8988T (cell line): ENCODE measurements around the gene KRTAP20-2.

ENCODE experiments used
- DNase-seq: peaks from one replicate; pipeline ENCODE4 v3.0.0; 2011

Gene KRTAP20-2

DNA sequence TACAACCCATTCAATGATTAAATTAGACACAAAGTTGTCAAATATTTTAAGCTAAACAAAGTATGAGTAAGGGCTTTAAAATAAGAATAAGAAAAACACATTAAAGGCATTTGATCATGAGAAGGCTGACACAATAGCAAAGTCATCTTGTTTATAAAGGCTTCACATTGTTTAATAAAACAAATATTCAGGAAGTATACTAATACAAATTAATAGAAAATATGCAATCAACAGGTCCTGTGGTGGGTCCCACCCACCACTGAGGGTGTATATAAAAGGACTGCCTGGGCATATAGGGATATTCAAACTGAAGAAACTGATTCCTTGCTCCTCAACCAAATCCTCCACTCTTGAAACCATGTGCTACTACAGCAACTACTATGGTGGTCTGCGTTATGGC lies at the start of gene KRTAP20-2:
TSS of gene KRTAP20-2 (plus strand) at position 301 of the 400 bp plus-strand sequence. CDS start at position 359, 58 bp downstream.
- DNase-seq = no peak

DNA sequence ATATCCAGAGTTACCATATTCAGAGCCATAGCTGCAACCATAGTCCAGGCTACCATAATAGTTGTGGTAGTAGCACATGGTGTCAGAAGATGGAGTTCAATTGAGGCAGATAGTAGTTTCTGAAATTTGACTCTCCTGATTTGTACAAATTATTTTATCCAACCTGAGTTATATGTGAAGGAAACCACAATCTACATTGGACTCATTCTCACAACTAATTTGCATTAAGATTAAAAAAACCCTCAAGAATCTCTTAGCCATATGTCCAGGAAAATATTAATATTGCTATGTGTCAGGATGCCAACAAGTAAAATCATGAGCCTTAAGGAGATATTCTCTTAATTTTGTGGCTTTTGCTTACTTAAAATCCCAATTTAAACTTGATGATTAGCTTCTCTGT lies 44.7 kb upstream of the KRTAP20-2 start, which contains the start of gene KRTAP22-2:
TSS of gene KRTAP22-2 (minus strand) at position 101 of the 400 bp plus-strand sequence.
- no peak for DNase-seq

DNA sequence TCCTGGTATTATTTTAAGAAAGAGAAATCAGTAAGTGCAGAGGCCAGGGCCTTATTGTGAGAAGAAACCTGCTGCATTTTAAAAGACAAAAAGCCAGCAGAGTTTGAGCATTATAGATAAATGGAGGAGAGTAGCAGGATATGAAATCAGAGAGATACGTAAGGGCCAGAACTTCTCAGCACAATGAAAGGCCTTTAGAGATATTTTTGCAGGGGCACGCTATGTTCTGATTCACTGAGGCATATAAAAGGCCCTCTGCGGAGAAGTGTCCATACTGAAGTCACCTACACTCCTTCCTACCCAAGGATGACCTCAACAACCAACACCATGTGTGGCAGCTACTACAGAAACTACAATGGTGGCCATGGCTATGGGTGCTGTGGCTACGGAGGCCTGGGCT lies 42.9 kb upstream of the KRTAP20-2 start, which contains the start of gene KRTAP6-3:
TSS of gene KRTAP6-3 (plus strand) at position 301 of the 400 bp plus-strand sequence. CDS start at position 307, 6 bp downstream.
- no peak for DNase-seq

DNA sequence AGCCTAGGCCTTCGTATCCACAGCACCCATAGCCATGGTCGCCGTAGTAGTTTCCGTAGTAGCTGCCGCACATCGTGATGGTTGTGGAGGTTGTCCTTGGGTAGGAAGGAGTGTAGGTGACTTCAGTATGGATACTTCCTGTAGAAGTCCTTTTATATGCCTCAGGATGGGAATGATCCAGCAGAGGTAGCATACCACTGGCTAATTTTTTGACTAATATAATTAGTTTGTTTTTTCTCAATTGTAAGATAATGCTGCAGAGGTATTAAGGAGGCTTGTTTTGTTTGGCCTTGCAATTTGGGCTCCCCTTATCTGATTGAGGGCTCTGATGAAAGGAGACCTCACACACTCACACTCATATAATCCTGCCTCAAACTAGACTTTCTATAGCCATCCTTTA lies 36.2 kb upstream of the KRTAP20-2 start, which contains the start of gene KRTAP6-2:
TSS of gene KRTAP6-2 (minus strand) at position 101 of the 400 bp plus-strand sequence. CDS start at position 73, 28 bp downstream.
- DNase-seq = no peak

DNA sequence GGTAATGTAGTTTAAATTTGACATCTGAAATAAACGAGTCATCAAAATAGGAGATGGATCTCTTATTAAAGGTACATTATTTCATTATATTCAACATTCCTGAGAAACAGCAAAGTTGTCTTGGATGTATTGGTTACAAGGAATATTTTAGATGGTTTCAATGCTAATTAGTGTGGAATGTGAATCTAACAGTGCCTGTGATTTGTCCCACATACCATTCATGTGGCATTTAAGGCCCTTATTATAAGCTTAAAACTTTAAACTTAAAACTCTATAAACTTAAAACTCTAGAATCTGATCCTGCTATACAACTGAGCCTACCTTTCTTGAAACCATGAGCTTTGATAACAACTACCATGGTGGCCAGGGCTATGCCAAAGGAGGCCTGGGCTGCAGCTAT lies 34.2 kb upstream of the KRTAP20-2 start, which contains the start of gene KRTAP22-1:
TSS of gene KRTAP22-1 (plus strand) at position 301 of the 400 bp plus-strand sequence.
- DNase-seq = no peak

DNA sequence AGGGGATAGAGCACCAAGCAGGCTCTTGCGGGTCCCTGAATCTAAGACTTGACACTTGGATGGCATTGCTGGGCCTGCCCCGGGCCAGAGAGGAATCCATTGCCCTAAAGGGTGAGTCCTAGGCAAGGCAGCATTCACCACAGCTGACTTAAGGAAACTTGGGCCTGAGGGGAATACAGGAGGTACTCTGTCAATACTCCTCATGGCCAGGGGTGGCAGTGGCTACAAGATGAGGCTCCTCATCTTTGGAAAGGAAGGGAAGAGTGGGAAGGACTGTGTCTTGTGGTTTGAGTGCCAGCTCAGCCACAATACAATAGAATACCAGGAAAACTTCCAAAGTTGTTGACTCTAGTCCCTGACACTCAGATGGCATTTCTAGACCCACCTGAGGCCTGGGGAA lies 29.0 kb upstream of the KRTAP20-2 start:
- DNase-seq = no peak

DNA sequence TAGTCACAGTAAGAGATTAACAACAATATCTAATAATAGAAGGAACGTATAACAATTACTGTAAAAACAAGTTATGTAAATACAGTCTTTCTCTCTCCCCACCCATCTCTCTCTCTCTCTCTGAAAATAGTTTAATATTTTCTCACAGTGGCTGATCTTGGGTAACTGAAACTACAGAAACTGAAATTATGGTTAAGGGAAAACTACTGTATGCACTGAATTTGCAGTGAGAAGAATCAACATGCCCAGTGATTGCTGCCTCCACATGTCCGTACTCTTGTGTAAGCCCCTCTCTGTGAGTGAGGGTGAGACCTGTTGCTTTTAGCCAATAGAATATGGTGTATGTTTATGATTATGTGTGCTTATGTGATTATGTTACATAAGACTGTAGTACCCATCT lies 22.9 kb upstream of the KRTAP20-2 start:
- DNase-seq = no peak

DNA sequence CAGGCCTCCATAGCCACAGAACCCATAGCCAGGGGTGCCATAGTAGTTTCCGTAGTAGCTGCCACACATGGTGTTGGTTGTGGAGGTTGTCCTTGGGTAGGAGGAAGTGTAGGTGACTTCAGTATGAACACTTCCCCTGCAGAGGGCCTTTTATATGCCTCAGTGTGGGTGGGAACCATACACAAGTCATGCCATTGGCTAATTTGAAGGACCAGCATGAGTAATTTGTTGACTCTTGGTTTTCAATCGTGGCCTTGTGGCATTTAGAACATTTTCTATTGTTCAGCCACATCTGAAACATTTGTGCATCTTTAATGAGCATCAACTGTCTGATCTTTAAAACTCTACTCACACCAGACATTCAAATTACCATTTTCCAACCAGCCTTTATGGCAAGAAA lies 21.2 kb upstream of the KRTAP20-2 start, which contains the start of gene KRTAP6-1:
TSS of gene KRTAP6-1 (minus strand) at position 95 of the 400 bp plus-strand sequence. CDS start at position 69, 26 bp downstream.
- no peak for DNase-seq

DNA sequence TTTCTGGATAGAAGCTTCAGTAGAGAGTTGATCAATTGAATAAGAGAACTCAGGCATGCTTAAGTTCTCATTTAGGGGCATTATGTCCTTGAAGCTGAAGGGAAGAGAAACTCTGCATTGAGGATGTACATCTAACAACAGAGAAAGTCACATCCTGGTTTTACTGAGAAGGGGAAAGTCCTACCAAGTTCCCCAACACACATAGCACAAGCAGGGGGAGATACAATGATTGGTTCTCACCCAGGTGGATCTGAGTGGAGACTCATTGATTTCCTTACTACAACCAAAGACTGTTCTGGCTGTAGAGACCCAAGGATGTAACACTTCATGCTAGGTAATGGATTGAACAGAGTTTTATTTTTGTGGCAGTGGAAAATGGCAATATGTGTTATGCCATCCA lies 19.8 kb upstream of the KRTAP20-2 start:
- no peak for DNase-seq

DNA sequence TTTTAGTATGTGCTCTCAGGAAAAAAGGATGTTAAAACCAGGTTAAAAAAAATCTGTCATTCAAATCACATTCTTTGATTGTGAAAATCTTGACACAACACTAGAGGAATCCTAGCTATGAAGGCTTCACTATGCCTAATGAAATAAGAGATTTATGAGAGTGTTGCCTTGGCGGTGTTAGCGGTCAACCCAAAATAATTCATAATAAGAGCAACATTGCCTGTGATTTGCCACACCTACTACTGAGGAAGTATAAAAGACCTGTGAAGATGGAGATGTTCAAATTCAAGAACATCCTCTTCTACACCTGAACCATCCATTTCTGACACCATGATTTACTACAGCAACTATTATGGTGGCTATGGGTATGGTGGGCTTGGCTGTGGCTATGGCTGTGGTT lies 18.9 kb upstream of the KRTAP20-2 start, which contains the start of gene KRTAP20-1:
TSS of gene KRTAP20-1 (plus strand) at position 301 of the 400 bp plus-strand sequence. CDS start at position 331, 30 bp downstream.
- DNase-seq = no peak

DNA sequence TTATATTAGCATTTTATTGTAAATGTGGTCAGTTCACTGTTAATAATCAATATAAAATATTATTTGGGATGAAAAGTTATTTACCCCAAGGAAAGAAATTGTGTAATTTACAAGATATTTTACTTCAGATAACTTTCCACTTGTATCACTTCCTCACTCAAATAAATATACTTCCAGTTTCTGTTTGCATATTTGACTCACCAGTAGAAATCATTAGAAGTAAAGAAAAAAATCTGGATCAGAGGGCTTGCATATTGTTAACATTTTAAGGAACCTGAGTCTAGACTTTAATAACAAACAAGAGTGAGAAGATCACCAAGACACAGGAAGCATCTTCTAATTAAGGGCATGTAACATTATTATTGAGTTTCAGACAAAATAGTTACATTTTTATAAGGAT lies 14.9 kb upstream of the KRTAP20-2 start:
- DNase-seq = no peak

DNA sequence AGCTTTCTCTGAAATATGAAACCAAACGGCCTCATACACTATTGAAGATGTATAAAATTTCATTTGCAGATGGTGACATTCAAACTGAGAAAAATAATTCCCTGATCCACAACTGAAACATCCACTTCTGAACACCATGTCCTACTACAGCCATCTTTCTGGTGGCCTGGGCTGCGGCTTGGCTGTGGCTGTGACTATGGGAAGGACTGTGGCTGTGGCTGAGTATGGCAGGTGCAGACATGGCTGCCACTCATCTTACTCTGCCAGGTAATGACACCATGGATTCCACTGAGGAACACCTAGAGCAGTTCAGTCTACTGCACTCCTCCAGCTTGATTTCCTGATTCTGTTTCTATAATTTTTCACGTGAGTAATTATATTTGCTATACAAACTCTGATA lies 14.5 kb upstream of the KRTAP20-2 start, which contains the start of gene KRTAP20-4:
TSS of gene KRTAP20-4 (plus strand) at position 106 of the 400 bp plus-strand sequence.
- no peak for DNase-seq

DNA sequence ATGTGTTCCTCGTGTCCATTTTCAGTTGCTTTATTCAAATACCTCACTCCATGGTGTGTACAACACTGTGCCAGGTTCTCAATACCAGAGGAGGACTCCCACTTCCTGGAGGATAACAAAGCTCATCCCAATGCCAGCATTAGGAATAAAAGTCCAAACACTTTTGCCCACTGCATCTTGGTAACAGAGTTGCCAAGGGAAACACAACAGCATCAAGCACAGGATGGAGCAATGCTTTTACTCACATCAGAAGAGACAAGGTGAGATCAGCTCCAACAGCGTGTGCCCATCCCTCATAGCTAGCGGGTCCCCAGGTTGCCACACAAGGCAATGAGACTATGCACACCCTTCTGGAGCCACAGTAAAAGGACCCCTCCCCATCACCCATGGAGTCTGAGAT lies 11.6 kb upstream of the KRTAP20-2 start:
- DNase-seq = no peak

DNA sequence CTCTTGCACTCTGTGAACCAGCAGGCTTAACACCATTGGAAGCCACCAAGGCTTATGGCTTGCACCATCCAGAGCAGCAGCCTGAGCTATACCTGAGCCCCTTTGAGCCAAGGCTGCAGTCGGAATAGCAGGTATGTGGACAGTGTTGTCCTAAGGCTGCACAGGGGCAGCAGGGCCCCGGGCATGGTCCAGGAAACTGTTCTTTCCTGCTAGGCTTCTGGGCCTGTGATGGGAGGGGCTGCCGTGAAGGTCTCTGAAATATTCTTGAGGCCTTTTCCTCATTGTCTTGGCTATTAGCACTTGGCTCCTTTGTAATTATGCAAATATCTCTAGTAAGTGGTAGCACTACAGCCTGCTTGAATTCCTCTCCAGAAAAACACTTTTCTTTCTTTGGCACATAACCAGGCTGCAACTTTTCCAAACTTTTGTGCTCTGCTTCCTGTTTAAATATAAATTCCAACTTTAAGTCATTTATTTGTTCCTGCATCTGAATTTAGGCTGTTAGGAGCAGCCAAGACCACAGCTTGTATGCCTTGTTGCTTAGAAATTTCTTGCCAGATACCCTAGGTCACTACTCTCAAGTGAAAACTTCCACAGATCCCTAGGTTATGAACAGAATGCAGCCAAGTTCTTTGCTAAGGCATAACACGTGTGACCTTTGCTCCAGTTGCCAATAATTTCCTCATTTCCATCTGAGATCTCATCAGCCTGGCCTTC lies 9.4 kb upstream of the KRTAP20-2 start:
- DNase-seq = no peak

DNA sequence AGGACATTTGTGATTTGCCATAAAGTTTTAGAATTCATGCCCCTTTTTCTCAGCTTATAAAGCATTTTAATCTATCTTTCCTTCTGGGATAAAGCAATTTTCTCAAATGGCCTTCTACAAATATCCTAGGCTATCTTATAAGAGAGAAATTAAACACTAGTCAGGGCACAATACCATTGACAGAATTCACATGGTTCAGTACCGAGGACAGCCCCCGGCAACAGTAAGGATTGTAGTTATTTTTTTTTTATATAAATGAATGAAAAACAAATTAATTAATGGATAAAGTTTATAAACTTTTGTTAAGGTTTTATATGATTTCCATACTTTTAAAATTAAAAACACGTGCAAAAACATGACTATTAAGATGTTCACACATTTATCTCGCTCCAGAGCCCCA lies 6.9 kb upstream of the KRTAP20-2 start:
- DNase-seq = no peak

DNA sequence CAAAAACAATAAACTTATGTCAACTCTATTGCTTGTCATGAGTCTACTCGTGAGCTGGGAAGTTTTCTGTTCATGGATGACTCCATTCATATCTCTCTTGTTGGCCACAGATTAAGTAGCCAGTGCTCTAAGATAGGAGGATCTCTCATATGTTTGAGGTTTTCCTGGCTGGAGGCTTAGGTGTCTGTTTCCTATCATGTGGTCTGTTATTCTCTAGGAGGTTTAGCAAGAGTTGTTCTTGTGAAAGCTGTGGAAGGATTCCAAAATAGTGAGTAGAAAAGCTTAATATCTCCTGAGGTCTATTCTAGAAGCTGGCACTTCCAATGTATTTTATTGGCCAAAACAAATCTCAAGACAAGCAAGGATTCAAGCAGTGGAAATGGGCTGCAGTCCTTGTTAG lies 5.8 kb upstream of the KRTAP20-2 start:
- DNase-seq = no peak

DNA sequence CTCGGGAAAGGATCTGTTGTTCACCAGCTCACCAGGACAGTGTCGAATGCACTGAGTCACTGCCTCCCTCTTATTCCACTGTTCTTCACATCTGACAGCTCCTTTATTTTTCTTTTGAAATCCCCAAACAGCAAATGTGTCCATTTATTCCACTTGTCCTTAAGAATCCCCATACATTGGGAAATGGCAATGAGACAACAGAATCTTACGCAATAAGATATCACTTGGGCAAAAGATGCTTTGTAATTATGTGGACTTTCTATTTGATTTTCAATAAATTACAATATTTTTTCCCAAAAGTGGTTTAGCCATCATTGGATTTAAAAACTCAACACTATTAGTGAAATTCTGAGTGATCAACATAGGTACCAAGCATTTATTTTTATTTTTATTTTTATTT lies 3.7 kb downstream of the KRTAP20-2 start:
- no peak for DNase-seq

DNA sequence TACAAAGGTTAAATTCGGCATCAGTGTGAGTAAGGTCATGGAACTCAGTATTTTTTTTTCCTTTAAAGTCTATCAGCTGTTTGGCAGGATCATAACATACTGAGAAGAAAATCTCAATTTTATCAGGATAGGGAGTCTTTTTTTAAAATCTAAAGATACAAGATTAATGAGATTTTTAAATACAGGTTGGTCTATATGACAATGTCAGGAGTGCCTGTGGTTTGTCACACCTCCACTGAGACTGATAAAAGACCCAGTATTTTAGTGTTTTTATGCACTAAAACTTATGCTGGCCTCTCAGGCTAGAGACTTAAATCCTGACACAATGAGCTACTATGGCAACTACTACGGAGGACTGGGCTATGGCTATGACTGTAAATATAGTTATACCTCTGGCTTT lies 7.6 kb downstream of the KRTAP20-2 start, which contains the start of gene KRTAP20-3:
TSS of gene KRTAP20-3 (plus strand) at position 301 of the 400 bp plus-strand sequence.
- no peak for DNase-seq

DNA sequence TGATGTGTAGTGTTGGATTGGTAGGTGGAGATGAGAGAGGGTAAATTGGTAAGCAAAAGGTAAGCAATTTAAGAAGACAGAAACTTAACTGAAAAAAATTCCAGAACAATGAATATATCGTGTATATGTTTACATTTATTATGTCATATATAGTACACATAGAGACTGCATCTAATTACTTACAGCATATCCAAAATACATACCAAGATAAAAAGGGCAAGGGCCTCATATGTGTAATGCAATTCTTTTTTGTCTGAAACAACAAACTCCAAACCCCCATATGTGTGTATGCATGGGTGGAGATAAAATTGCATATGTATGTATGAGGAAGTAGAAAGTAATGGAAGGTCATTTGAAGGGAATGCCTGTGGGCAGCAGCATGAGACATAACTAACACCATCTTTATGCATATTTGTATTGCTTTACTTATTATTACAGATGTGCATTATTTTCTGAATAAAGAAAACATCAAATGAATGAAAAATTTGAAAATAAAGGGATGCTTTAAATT lies 12.0 kb downstream of the KRTAP20-2 start:
- no peak for DNase-seq

DNA sequence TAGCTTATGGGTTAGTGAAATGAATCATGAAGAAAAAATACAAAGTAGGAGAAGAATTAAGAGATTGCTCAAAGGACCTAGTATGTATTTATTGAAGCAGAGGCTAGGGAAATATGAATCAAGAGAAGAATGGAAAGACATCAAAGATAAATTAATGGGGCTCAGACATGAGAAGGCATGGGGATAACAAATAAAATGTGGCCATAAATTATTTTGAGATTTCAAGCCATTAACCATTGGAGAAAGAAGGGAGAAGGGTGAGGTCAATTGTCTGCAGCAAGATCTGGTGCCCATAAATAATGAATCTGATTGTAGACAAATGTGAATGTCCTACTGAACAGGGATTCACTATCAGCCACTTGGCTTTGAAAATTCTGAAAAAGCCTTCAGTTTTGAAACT lies 17.9 kb downstream of the KRTAP20-2 start:
- no peak for DNase-seq

DNA sequence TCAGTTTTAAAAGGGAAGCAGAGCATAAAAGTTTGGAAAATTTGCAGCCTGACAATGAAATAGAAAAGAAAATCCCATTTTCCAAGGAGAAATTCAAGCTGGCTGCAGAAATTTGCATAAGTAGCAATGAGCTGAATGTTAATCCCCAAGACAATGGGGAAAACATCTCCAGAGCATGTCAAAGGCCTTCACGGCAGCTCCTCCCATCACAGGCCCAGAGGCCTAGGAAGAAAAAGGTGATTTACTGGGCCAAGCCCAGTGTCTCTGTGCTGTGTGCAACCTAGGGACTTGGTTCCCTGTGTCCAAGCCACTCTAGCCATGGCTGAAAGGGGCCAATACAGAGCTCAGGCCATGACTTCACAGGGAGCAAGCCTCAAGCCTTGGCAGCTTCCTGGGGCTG lies 33.8 kb downstream of the KRTAP20-2 start:
- DNase-seq = no peak

DNA sequence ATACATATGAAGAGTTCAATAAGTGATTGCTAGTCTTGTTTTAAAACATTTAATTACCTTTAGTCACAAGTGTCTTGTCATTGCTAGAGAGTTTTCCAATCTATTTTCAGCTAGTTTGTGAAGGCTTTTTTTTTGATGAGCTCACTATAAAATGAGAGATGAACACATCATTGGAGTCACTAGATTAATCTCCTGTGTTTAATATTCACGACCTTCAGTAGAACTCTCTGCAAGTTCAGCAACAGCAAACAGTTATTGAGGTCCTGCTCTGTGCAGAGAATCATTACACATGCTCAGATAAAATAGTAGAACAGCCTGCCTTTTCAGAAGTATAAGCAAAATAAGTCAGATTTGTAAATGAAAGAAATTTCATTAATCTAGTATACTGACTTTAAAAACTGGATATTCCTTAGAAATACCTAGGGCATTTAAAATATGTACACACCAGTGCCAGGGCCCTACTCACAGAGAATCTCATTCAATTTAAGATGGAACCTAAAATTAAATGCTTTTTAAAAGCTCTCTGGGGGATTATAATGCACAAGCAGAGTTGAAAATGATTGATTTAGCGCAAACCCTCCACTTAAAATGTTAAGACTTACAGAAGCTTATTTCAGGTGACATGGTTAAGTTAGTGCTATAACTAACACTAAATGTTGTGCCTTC lies 38.1 kb downstream of the KRTAP20-2 start:
- no peak for DNase-seq

DNA sequence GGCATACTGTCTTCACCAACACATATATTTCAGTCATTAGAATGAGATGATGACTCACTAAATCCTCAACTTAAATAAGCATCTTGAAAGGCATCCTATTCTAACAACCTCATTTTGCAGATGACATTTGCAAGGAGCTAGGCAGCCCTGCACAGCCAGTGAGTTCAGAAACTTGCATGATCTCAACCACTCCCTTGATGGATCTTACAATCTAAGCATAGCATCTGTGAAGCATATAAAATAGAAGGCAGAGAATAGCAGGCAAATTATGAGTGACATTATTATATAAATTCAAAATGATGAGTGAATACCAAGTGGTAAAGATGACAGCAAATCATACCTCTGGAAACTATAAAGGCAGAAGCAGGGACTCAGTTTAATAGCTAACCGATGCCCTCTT lies 39.3 kb downstream of the KRTAP20-2 start:
- DNase-seq = no peak
